HG03565 (cell line): ENCODE results near the gene TTC1.

Experiments
- ATAC-seq: cut with Tn5 transposase; IDR thresholded peaks from one replicate; pipeline ENCODE4 v1.9.1; 2021; ENCODE audit warnings: mild to moderate bottlenecking, moderate library complexity; ENCODE audit not compliant: unreplicated experiment

The TTC1 gene

GRCh38 chr5:160082614-160083500, 73.9 kb downstream of the TTC1 start:
- ATAC-seq, result no peak

DNA sequence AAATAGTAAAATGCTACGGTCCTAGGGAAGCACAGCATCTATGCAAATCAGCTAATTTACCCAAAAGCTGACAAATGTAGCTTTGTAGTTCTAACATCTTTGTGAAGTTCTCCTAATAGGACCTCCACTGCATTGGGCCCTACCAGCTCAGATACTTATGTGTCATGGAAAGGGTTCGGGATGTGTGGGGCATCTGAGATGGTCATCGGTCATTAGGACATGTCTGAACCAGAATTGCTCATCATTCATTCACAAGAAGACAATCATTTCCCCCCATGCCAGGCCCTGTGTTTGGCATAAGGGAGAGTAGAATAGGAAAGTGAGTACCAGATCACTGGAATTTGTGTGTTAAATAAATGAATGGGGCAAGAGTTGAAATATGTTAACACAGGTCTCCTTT, 74.6 kb downstream of the TTC1 start:
- no peak for ATAC-seq

DNA sequence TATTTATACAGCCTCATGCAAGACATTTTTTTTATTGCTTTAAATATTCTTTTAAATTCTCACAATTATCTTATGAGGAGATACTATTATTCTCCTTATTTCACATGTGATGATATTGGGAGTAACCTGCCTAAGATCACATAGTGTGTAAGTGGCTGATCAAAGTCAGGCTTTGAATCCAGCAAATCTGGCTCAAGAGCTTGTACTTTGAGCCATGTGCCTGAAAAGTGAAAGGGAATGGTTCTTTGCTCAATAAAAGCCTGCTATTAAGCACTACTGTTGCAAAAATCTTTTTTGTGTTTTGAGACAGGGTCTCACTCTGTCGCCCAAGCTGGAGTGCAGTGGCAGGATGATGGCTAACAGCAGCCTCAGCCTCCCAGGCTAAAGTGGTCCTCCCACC, 75.2 kb downstream of the TTC1 start:
- ATAC-seq, result no peak

DNA sequence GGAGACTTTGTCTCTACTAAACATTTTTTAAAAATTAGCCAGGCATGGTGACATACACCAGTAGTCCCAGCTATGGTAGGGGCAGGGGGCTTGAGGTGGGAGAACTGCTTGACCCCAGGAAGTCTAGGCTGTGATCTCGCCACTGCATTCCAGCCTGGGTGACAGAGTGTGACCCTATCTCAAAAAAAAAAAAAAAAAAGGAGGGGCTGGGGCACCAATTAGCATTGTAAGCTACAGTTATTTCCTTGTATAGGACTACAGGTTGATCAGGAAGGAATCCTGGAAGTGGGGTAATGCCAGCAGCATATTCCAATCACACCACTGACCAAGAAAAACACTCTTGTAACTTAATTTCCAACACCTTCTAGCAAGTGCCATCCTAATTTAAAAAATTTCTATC, 78.3 kb downstream of the TTC1 start:
- no peak for ATAC-seq

GRCh38 chr5:160088805-160089204, 79.9 kb downstream of the TTC1 start:
- ATAC-seq, result no peak

DNA sequence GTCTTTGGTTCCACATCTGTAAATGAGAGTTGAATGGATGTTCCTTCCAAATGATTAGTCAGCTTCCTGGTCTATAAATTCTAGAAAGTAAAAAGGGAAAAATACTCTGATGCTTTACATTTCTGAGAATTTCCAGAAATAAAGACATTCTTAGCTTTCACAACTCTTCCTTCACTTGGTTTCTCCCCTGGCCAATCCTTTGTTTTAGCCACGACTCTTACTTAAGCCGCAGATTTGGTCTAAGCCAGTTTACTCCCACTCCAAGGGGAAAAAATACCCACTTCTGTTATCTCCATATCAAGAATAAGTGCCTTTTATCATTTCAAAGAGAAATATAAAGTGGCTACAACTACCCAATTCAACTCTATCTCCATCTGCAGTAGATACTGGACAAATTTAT, 80.6 kb downstream of the TTC1 start:
- ATAC-seq, result no peak

GRCh38 chr5:160090059-160090458, 81.1 kb downstream of the TTC1 start:
- no peak for ATAC-seq

DNA sequence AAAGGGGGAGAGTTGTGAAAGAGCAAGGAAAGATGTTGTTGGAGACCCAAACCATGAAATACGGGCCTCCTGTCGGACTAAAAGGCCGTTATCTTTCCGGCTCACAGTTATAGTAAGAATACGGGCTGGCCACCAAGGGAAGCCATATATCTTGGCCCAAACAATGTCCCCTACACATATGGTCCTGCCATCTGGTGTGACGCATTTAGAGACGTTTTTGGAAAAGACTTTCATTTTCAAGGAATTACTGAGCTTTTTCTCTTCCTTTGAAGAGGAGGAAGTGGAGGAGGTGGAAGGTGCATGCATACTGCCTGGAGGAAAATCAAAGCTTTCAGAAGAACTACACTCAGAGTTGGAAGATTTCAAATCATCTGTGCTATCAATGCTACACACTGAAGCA, 83.6 kb downstream of the TTC1 start:
- no peak for ATAC-seq

- peak; percentile 69 for ATAC-seq
Observed at GRCh38 chr5:160092960-160093707, 84.2 kb downstream of the TTC1 start.

GRCh38 chr5:160096178-160096577, 87.2 kb downstream of the TTC1 start:
- no peak for ATAC-seq

- no peak for ATAC-seq
Observed at GRCh38 chr5:160097991-160098390, 89.1 kb downstream of the TTC1 start.

- ATAC-seq, result peak; percentile 73
Observed at GRCh38 chr5:160105686-160106360, 96.9 kb downstream of the TTC1 start.

DNA sequence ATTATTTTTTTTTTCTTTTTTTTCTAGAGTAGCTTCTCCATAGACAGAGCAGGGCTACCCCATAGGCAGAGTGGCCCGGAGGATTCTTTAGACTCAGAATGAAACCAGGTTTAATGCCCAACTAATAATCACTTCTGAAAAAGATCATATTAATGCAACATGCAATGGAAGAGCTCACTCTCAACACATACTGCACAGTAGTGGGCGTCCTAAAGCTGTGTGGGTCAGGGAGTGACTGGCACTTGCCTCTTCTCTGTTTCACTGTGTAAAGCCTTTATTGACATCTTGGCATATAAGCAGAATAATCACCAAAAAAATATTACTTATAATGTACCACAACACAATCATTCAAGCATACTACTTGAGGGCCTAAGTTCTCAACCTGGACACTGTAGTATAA, 99.2 kb downstream of the TTC1 start:
- no peak for ATAC-seq
